DMS79 (cell line): ENCODE data around the gene CCDC198.

Experiments
- DNase-seq: peaks from one replicate; lab custom pipeline; 2025; lab: John Stamatoyannopoulos, UW

Gene CCDC198

DNA sequence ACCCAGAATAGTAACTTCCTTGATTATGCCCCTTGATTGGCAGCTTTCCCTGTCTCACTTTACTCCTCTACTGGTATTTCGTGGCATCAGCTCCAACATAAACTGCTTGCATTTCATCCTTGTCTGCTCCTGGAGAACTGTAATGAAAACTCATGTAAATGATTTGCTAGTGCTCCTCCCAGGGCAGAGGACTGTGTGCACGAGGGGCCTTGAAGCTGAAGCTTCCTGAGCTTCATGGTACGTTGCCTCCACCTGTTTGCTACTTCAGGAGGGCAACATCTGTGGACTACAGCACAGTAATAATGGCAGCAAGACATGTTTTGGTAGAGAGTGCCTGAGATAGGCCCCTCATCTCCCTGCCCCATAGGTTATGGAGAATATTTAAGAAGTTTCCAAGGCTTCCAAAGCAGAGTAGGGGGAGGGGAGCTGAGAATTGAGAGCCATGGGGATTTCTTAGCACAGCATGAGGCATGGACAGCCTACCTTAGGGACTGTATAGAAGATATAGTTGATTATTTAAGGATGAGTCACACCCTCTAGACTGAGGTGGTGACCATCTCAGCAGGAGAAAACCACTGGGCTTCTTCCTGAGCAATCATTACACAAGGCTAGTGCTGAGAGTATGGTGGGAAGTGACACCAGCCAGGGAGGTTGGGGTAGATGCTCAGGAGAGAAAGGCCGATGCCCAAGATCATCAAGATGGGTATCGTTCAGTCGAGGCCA is 29.5 kb downstream of the CCDC198 start:
- DNase-seq: peak; percentile 14

DNA sequence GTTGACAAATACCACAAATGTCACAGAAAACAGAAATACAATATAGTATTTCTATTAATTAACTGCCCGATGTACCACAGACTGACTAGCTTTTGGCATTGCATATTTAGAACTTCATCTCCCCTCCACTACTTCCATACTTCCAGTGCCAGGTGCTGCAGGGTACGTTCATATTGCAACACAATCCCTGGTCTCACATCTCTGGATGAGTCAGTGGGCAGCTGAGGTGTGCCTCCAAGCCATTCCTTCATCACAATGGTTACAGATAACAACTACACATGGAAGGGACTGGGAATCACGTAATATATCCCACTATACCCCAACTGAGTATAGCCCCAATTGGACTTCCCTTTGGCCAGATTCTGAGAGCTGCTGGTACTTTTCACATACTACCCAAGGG is 31.1 kb downstream of the CCDC198 start:
- no peak for DNase-seq

DNA sequence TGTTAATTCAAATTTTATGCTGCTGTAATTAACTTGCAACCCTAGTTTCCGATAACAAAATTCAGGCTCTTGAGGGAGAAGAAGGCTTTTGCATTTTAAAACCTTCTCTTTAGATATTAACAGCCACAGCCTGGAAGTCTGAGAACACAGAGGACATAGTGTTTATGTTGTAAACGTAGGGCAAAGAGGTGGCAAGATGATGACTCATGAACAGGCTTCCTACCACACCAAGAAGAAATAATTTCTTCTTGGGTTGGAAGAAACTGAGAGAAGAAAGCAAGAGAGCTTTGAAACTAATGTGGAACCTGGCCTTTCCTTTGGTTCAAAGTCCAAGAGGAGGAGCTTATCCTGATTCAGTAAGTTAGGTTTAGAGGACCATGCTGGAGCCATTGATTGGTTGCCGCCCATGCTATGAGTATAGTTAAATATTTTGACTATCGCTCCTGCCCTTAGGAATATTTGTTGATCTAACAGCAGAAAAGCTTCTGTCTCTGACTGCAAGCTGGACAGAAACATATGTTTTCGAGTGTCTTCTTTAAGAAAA is 31.8 kb downstream of the CCDC198 start:
- DNase-seq: no peak

DNA sequence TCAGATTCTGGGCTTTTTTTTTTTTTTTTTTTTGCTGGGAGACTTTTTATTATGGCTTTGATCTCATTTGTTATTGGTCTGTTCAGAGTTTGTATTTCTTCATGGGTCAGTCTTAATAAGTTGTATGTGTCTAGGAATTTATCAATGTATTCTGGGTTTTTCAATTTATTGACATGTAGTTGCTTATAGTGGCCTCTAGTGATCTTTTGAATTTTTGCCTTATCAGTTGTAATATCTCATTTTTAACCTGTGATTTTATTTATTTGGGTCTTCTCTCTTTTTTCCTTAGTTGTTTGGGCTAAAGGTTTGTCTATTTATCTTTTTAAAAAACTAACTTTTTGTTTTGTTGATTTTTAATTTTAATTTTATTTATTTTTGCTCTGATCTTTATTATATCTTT is 57.7 kb downstream of the CCDC198 start:
- no peak for DNase-seq

DNA sequence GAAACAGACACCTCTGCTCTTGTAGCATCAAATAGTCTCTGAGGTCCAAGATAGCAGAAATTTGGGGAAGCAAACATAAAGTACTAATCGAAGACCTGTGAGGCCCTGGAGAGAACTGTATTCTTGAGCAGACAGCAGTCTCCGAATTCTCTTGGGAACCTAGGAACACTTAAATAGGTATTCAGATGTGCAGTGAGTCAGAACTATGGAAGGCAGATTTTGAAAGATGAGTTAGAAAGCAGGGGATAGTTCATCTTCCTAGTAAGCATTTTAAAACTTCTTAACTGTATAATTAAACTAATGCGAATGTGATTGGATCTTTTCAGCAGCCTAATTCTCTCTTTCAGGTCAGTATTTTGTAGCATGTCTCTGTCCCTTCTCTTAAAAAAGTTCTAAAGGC is 72.7 kb downstream of the CCDC198 start:
- DNase-seq: no peak

DNA sequence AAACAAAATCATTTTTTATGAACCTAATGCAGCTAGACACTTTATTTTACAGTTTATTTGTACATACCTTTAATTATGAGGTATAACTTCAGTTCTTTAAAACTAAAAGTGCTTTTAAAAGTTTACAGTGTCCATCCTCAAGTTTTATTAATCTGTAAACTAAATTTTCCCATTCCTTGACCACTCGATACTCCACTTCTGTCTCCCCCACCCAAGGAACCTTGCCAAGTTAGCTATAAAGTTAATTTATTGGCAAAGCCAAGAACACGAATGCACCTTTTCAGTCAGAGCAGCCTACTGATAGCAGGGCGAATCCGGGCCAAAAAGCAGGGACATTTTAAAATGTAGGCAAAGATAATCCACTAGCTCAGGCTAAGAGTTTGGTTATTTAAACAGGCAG is 73.6 kb downstream of the CCDC198 start:
- no peak for DNase-seq
